ENCODE data around the gene TMEM98. TPM values are rescaled to one million over a fixed set of nuclear protein-coding genes. Genes with fewer than 3 reads are reported as not detected.
A peak's percentile ranks its signal among the peaks of the same experiment; 100 is the strongest.

Gene TMEM98
- total and polyA plus RNA-seq, 9 of the 15 experiments (the other 6 are each of a cell fraction or from before 2014, with no cell fraction given), result 33.5 to 164 (median 84.7) TPM

DNA sequence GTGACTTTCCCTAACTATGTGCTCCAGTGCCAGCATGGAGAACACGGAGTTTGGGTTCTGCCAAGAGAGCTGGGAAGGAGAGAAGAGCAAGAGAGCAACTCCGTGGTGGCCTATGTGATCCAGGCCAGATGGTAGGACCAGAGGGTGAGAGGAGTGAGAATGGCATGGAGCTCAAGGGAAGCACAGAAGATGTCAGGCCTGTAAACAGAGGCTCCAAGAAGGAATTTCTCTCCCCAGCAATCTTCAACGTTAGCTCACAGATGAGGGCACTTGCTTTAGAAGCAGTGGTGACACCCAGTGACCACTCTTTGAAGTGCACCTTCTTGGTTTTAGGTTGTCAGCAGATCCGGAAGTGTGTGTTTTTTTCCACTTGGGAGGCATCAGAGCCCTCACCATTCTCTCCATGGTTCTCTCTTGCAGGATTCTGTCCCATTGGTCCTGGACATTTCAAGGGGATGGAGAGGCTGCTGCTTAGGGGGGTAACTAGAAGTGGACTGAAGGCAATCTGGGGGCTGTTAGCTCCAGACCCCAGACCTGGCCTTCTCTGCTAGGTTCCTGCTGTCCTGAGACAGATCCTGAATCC lies 18.1 kb upstream of the TMEM98 start (continued):
- TF ChIP-seq, protein P1, sequence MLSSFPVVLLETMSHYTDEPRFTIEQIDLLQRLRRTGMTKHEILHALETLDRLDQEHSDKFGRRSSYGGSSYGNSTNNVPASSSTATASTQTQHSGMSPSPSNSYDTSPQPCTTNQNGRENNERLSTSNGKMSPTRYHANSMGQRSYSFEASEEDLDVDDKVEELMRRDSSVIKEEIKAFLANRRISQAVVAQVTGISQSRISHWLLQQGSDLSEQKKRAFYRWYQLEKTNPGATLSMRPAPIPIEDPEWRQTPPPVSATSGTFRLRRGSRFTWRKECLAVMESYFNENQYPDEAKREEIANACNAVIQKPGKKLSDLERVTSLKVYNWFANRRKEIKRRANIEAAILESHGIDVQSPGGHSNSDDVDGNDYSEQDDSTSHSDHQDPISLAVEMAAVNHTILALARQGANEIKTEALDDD (IDR thresholded peaks at IDR 0.05), result peak; percentile 53; the same call in 1 of the 2 replicates
- TF ChIP-seq HDGF (IDR thresholded peaks at IDR 0.05) (peak; percentile 82; the same call in 1 of the 2 replicates), HLTF (IDR thresholded peaks at IDR 0.05) (no peak), MCM3 (IDR thresholded peaks at IDR 0.05) (no peak), L3MBTL2 (IDR thresholded peaks at IDR 0.05) (peak; percentile 41; the same call in 1 of the 2 replicates), POLR2AphosphoS2 (IDR thresholded peaks at IDR 0.05; ENCODE audit: low read length) (no peak), SRSF9 (IDR thresholded peaks at IDR 0.05; ENCODE audit: borderline replicate concordance, low read depth, low read length) (no peak)
- TF ChIP-seq, protein P2, sequence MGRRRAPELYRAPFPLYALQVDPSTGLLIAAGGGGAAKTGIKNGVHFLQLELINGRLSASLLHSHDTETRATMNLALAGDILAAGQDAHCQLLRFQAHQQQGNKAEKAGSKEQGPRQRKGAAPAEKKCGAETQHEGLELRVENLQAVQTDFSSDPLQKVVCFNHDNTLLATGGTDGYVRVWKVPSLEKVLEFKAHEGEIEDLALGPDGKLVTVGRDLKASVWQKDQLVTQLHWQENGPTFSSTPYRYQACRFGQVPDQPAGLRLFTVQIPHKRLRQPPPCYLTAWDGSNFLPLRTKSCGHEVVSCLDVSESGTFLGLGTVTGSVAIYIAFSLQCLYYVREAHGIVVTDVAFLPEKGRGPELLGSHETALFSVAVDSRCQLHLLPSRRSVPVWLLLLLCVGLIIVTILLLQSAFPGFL (CRISPR knock-in tag; IDR thresholded peaks at IDR 0.05), result 0 out of 2 replicates have a peak, but pooled peaks have one; percentile 64
- TF ChIP-seq, protein P3, sequence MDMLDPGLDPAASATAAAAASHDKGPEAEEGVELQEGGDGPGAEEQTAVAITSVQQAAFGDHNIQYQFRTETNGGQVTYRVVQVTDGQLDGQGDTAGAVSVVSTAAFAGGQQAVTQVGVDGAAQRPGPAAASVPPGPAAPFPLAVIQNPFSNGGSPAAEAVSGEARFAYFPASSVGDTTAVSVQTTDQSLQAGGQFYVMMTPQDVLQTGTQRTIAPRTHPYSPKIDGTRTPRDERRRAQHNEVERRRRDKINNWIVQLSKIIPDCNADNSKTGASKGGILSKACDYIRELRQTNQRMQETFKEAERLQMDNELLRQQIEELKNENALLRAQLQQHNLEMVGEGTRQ (CRISPR knock-in tag; IDR thresholded peaks at IDR 0.05), result no peak
- TF ChIP-seq, protein P4, sequence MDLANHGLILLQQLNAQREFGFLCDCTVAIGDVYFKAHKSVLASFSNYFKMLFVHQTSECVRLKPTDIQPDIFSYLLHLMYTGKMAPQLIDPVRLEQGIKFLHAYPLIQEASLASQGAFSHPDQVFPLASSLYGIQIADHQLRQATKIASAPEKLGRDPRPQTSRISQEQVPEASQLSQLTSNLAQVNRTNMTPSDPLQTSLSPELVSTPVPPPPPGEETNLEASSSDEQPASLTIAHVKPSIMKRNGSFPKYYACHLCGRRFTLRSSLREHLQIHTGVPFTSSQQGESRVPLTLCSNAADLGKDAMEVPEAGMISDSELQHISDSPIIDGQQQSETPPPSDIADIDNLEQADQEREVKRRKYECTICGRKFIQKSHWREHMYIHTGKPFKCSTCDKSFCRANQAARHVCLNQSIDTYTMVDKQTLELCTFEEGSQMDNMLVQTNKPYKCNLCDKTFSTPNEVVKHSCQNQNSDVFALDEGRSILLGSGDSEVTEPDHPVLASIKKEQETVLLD (IDR thresholded peaks at IDR 0.05), result no peak

Data from K562 (cell line).